HG03196 (cell line): ENCODE results near the gene RALGPS1.

ENCODE experiments used
- ATAC-seq: cut with Tn5 transposase; IDR thresholded peaks from one replicate; pipeline ENCODE4 v1.9.1; 2021; ENCODE audit not compliant: unreplicated experiment

Gene RALGPS1

GRCh38 chr9:127092041-127092608, 177.5 kb downstream of the RALGPS1 start:
- no peak for ATAC-seq

- ATAC-seq = no peak
Measured at GRCh38 chr9:127093319-127094020, 178.9 kb downstream of the RALGPS1 start.

GRCh38 chr9:127095411-127095810, 180.8 kb downstream of the RALGPS1 start:
- ATAC-seq = no peak

- ATAC-seq = no peak
Measured at GRCh38 chr9:127096208-127096607, 181.6 kb downstream of the RALGPS1 start.

- ATAC-seq = no peak
Measured at GRCh38 chr9:127097683-127098082, 183.1 kb downstream of the RALGPS1 start.

GRCh38 chr9:127098916-127099553, 184.5 kb downstream of the RALGPS1 start:
- no peak for ATAC-seq

GRCh38 chr9:127099664-127100063, 185.1 kb downstream of the RALGPS1 start:
- no peak for ATAC-seq

GRCh38 chr9:127102176-127102575, 187.6 kb downstream of the RALGPS1 start:
- no peak for ATAC-seq

GRCh38 chr9:127102788-127103187, 188.2 kb downstream of the RALGPS1 start:
- no peak for ATAC-seq

GRCh38 chr9:127104581-127105311, 190.2 kb downstream of the RALGPS1 start:
- no peak for ATAC-seq

GRCh38 chr9:127105805-127106465, 191.4 kb downstream of the RALGPS1 start:
- ATAC-seq = no peak

- no peak for ATAC-seq
Measured at GRCh38 chr9:127106466-127106855, 191.9 kb downstream of the RALGPS1 start.

GRCh38 chr9:127107171-127107928, 192.8 kb downstream of the RALGPS1 start:
- no peak for ATAC-seq

- ATAC-seq = no peak
Measured at GRCh38 chr9:127107929-127108876, 193.6 kb downstream of the RALGPS1 start.

GRCh38 chr9:127109212-127109711, 194.7 kb downstream of the RALGPS1 start:
- ATAC-seq = no peak

GRCh38 chr9:127112056-127112455, 197.5 kb downstream of the RALGPS1 start:
- ATAC-seq = no peak

- no peak for ATAC-seq
Measured at GRCh38 chr9:127112735-127113161, 198.2 kb downstream of the RALGPS1 start.

- ATAC-seq = no peak
Measured at GRCh38 chr9:127113191-127113972, 198.8 kb downstream of the RALGPS1 start.
